Spleen (tissue), 7 donors: Measurements from ENCODE around the gene AHSP.

Experiments
- CTCF ChIP-seq, 11 experiments: fragments of 200-600 bp in 7 of 11; fragments of 450-650 bp in 4 of 11; sonication (generic) in 4 of 11; IDR thresholded peaks in 8 of 11; conservative IDR thresholded peaks in 3 of 11; 1 replicate in 7 of 11; 2 replicates in 4 of 11; pipeline versions ENCODE4 v1.4.0 to v1.8.0; 2016 to 2021; ENCODE audit warnings: antibody characterized with exemption in 11 of 11, inconsistent platforms in 4 of 11, mild to moderate bottlenecking in 1 of 11
- POLR2A ChIP-seq, 3 donors: fragments of 450-650 bp; IDR thresholded peaks; one replicate each; pipeline ENCODE4 v1.5.1; 2017; ENCODE audit warnings: antibody characterized with exemption in 3 of 3, mild to moderate bottlenecking in 1 of 3
- donor health status: DM: no; HTN: no; CAD: no; lungs with moderate emphysema.
- donor health status: DM: no; HTN: no; CAD: no.
- donor health status: DM: no; HTN: no; CAD: no.

- TF ChIP-seq CTCF (IDR thresholded peaks at IDR 0.05 in 8 of 11, conservative IDR thresholded peaks at IDR 0.05 in 3 of 11), result no peak
- TF ChIP-seq POLR2A (IDR thresholded peaks at IDR 0.05), result no peak
Measured at GRCh38 chr16:31508706-31509195, 18.9 kb upstream of the AHSP start.
